Measurements from ENCODE around the gene SYTL4. TPM values are rescaled to one million over a fixed set of nuclear protein-coding genes. Genes with fewer than 3 reads are reported as not detected.

SYTL4 gene
- total RNA-seq, 3 donors from 2014 or later (not counting 1 experiment from before 2014, with no cell fraction given): 0.30 to 0.85 TPM; not detected in 1

DNA sequence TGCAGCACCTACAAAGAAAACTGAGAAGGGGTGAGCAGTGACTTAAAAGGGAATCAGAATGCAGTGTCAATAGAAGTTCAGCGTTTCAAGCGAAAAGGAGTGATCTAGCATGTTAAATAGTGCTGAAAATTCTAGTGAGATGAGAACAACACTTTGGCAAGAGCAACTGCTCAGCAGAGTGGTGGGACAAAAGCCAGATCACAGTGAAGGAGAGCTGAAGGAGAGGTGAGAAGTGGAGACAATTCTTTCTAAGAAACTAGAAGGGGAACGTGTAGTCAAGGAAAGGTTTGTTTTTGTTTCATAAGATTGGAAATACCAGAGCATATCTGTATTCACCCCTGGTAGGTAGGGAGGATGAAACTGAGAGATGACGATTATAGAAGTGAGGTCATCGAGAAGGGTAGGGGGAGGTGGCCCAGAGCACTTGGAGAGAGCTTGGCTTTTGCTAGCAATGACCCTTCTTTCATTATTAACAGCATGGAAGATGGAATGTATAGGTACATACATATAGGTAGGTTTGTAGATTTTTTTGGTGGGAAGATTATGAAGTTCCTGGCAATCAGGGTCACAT, 54.2 kb downstream of the SYTL4 start:
- no peak overlapping the region for H3K4me3 ChIP-seq (ENCODE audit: low read length)
- H3K27ac ChIP-seq (ENCODE audit: low read length): no peak overlapping the region
- DNase-seq (no peak), ATAC-seq (no peak)
- H3K36me3 Mint-ChIP-seq: no peaks in the 10 kb centered on the region
- no peak overlapping the region for H3K4me3 Mint-ChIP-seq
- H3K4me1 ChIP-seq (ENCODE audit: control insufficient read depth, insufficient read depth, low read length): no peaks in the 10 kb centered on the region
- intact Hi-C loops (cut with micrococcal nuclease): no loop called here
- 82% methylated on average over 5 of the region's 5 CpGs for WGBS (ENCODE audit: insufficient coverage)
- H3K9me3 Mint-ChIP-seq: no peaks in the 10 kb centered on the region
- no peaks in the 10 kb centered on the region for H3K4me1 Mint-ChIP-seq
- H3K36me3 ChIP-seq (ENCODE audit: control insufficient read depth, insufficient read depth, low read length): no peaks in the 10 kb centered on the region
- no peak for TF ChIP-seq CTCF (IDR thresholded peaks at IDR 0.05)
- H3K27me3 Mint-ChIP-seq (ENCODE audit: low read depth in 2 of 2): no peaks in the 10 kb centered on the region
- H3K27ac Mint-ChIP-seq: no peak overlapping the region
- H3K27me3 ChIP-seq (ENCODE audit: control insufficient read depth, insufficient read depth, low read length): no peaks in the 10 kb centered on the region
- H3K9me3 ChIP-seq (ENCODE audit: control insufficient read depth, insufficient read depth, low read length): no peaks in the 10 kb centered on the region

- Histone ChIP-seq H3K36me3 (ENCODE audit: control insufficient read depth, insufficient read depth, low read length) (no peaks in the 10 kb centered on the region), H3K4me1 (ENCODE audit: control insufficient read depth, insufficient read depth, low read length) (no peaks in the 10 kb centered on the region), H3K9me3 (ENCODE audit: control insufficient read depth, insufficient read depth, low read length) (no peaks in the 10 kb centered on the region), H3K4me3 (ENCODE audit: low read length) (no peak overlapping the region), H3K27ac (ENCODE audit: low read length) (no peak overlapping the region), H3K27me3 (ENCODE audit: control insufficient read depth, insufficient read depth, low read length) (no peaks in the 10 kb centered on the region)
- intact Hi-C loops (cut with micrococcal nuclease): no loop called here
- ATAC-seq (no peak), DNase-seq (no peak)
- no CpG with 5 or more reads among the region's 2 CpGs for WGBS (ENCODE audit: insufficient coverage)
- no peak for TF ChIP-seq CTCF (IDR thresholded peaks at IDR 0.05)
- Mint-ChIP-seq H3K36me3 (no peaks in the 10 kb centered on the region), H3K4me3 (no peak overlapping the region), H3K27ac (no peak overlapping the region), H3K27me3 (ENCODE audit: low read depth in 2 of 2) (peaks cover 0 to 3% of the 10 kb centered on the region in 2 donors), H3K4me1 (no peaks in the 10 kb centered on the region), H3K9me3 (no peaks in the 10 kb centered on the region)
Measured at GRCh38 chrX:100674705-100675104, 57.2 kb downstream of the SYTL4 start.

- ATAC-seq (no peak), DNase-seq (no peak)
- Histone ChIP-seq H3K27me3 (ENCODE audit: control insufficient read depth, insufficient read depth, low read length) (no peaks in the 10 kb centered on the region), H3K27ac (ENCODE audit: low read length) (no peak overlapping the region), H3K4me1 (ENCODE audit: control insufficient read depth, insufficient read depth, low read length) (no peaks in the 10 kb centered on the region), H3K4me3 (ENCODE audit: low read length) (no peak overlapping the region), H3K36me3 (ENCODE audit: control insufficient read depth, insufficient read depth, low read length) (no peaks in the 10 kb centered on the region), H3K9me3 (ENCODE audit: control insufficient read depth, insufficient read depth, low read length) (no peaks in the 10 kb centered on the region)
- Mint-ChIP-seq H3K27ac (no peak overlapping the region), H3K36me3 (no peaks in the 10 kb centered on the region), H3K27me3 (ENCODE audit: low read depth in 2 of 2) (peaks cover 0 to 3% of the 10 kb centered on the region in 2 donors), H3K9me3 (no peaks in the 10 kb centered on the region), H3K4me1 (no peaks in the 10 kb centered on the region), H3K4me3 (no peak overlapping the region)
- no peak for TF ChIP-seq CTCF (IDR thresholded peaks at IDR 0.05)
- WGBS (ENCODE audit: insufficient coverage): 93% methylated on average over 1 of the region's 3 CpGs
- intact Hi-C loops (cut with micrococcal nuclease): no loop called here
Measured at GRCh38 chrX:100673397-100673953, 58.4 kb downstream of the SYTL4 start.

GRCh38 chrX:100672966-100673365, 59.0 kb downstream of the SYTL4 start:
- no peaks in the 10 kb centered on the region for H3K27me3 ChIP-seq (ENCODE audit: control insufficient read depth, insufficient read depth, low read length)
- no peak overlapping the region for H3K4me3 ChIP-seq (ENCODE audit: low read length)
- H3K27ac ChIP-seq (ENCODE audit: low read length): no peak overlapping the region
- DNase-seq (no peak), ATAC-seq (no peak)
- Mint-ChIP-seq H3K4me3 (no peak overlapping the region), H3K9me3 (no peaks in the 10 kb centered on the region), H3K36me3 (no peaks in the 10 kb centered on the region), H3K27me3 (ENCODE audit: low read depth in 2 of 2) (peaks cover 0 to 5% of the 10 kb centered on the region in 2 donors), H3K27ac (no peak overlapping the region), H3K4me1 (no peaks in the 10 kb centered on the region)
- WGBS (ENCODE audit: insufficient coverage): 97% methylated on average over 3 of the region's 3 CpGs
- no peaks in the 10 kb centered on the region for H3K4me1 ChIP-seq (ENCODE audit: control insufficient read depth, insufficient read depth, low read length)
- H3K9me3 ChIP-seq (ENCODE audit: control insufficient read depth, insufficient read depth, low read length): no peaks in the 10 kb centered on the region
- H3K36me3 ChIP-seq (ENCODE audit: control insufficient read depth, insufficient read depth, low read length): no peaks in the 10 kb centered on the region
- intact Hi-C loops (cut with micrococcal nuclease): no loop called here
- TF ChIP-seq CTCF (IDR thresholded peaks at IDR 0.05): no peak
